HuH-7.5 (cell line): ENCODE results near the gene PHC3.
"Not testable (repeated sequence)": the region's sequence is repeated elsewhere in the genome, so short reads cannot be mapped to it uniquely, and the experiment has no call there.

ENCODE experiments used
- DNase-seq: peaks from one replicate; pipeline ENCODE4 v3.0.0; 2011; ENCODE audit warnings: low spot score

The PHC3 gene, protein sequence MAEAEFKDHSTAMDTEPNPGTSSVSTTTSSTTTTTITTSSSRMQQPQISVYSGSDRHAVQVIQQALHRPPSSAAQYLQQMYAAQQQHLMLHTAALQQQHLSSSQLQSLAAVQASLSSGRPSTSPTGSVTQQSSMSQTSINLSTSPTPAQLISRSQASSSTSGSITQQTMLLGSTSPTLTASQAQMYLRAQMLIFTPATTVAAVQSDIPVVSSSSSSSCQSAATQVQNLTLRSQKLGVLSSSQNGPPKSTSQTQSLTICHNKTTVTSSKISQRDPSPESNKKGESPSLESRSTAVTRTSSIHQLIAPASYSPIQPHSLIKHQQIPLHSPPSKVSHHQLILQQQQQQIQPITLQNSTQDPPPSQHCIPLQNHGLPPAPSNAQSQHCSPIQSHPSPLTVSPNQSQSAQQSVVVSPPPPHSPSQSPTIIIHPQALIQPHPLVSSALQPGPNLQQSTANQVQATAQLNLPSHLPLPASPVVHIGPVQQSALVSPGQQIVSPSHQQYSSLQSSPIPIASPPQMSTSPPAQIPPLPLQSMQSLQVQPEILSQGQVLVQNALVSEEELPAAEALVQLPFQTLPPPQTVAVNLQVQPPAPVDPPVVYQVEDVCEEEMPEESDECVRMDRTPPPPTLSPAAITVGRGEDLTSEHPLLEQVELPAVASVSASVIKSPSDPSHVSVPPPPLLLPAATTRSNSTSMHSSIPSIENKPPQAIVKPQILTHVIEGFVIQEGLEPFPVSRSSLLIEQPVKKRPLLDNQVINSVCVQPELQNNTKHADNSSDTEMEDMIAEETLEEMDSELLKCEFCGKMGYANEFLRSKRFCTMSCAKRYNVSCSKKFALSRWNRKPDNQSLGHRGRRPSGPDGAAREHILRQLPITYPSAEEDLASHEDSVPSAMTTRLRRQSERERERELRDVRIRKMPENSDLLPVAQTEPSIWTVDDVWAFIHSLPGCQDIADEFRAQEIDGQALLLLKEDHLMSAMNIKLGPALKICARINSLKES

DNA sequence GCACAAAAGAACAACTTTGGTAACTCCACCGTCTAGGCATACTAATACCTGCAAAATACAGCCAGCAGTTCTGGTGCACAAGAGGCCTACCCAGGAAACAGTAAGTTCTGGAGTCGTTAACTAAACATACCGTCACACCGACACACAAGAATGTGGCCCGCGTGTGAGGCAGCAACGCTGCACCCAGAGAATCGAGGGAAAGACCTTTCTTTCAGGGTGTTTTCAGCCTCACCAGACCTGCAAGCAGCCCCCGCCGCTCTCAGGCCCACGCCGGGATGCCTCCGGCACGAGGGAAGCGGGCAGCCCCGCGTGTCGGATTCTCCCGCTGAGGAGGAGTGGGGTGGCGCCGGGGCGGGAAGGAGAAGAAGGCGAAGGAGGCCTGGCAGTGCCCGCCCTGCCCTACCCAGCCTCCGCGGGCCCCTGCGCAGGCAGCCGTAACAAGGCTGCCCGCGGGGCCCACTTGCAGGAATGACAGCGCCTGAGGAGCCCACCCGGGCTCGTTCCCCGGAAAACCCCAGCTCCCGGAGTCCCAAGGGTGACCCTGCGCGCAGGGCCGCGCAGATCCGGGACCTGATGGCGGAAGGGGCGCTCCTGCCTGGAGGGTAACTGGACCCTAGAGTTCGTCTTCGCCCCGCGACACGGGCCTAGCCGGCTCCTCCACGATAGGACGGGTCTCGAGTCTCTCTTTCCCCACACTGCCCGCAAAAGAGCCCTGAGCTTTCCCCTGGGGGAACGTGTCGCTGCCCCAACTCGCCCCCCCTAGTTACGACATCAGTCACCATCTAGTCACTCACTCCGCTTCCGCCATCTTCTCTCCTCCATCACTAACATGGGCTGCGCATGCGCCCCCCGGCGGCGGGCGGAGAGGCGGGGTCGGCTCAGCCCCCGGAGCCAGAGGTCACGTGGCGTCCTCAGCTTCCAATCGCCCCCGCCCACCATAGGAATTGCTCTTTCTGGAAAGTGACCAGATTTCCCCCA, at the start of gene PHC3:
TSS of gene PHC3 (minus strand) at position 826 of the 978 bp plus-strand sequence. CDS start at position 808, 18 bp downstream.
- peak; percentile 94 for DNase-seq

DNA sequence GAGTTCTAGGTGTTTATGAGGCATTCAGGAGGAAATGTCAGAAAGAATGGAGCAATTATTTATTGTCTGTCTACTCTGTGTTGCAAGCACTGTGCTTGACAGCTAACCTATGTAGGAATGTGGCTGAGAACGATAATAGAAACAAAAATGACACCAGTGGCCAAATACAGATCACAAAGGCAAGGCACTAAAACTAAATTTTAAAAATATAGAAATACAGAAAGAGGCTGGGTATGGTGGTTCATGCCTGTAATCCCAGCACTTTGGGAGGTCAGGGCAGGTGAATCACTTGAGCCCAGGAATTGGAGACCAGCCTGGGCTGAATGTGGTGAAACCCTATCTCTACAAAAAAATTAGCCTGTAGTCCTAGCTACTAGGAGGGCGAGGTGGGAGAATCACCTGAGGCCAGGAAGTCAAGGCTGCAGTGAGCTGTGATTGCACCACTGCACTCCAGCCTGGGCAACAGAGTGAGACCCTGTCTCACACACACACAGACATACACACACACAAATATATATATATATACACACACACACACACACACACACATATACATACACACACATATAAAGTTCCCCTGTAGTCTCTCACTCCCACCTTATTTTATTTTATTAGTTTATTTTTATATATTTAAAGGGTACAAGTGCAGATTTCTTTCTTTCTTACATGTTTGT, 46.7 kb upstream of the PHC3 start:
- no peak for DNase-seq

DNA sequence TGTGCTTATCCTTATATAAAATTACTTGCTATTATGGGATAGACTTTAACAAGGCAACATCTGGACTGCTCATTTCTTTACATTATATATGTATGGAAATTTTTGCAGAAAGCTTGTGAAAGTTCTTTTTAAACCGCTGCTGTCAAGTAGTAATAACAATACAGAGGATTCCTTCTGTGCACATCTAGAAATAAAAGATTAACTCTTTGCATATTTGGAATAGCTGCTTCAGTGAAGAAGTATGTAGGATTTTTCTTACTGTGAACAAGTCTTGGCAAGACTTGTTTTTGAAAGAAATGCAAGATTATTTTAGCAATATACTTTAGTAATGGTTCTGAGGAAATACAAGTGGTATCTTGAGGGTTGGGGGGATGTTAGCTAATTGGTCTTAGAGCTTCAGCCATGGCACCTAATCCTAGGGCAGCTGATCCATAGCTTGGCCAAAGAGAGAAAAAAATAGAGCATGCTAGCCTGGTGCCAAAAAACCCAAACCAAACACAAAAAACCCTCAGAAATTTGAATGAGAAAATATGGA, 45.0 kb upstream of the PHC3 start:
- no peak for DNase-seq

DNA sequence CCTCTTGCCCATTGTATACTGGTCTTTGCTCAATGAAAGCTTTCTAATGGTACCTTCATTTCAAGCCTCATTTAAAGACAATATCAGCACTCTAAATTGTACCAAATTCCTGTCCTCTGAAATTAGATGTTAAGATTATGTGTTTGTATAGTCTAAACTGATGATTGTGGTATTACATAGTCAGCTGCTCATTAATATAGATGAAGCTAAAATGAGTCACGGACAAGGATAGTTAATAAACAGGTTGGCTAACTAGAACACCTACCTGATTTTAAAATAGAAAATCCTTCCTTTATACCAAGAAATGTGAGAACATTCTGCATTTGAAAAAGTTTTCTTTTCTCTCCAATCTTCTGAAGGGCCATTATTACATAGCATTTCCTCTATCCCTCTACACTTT, 43.6 kb upstream of the PHC3 start:
- no peak for DNase-seq

DNA sequence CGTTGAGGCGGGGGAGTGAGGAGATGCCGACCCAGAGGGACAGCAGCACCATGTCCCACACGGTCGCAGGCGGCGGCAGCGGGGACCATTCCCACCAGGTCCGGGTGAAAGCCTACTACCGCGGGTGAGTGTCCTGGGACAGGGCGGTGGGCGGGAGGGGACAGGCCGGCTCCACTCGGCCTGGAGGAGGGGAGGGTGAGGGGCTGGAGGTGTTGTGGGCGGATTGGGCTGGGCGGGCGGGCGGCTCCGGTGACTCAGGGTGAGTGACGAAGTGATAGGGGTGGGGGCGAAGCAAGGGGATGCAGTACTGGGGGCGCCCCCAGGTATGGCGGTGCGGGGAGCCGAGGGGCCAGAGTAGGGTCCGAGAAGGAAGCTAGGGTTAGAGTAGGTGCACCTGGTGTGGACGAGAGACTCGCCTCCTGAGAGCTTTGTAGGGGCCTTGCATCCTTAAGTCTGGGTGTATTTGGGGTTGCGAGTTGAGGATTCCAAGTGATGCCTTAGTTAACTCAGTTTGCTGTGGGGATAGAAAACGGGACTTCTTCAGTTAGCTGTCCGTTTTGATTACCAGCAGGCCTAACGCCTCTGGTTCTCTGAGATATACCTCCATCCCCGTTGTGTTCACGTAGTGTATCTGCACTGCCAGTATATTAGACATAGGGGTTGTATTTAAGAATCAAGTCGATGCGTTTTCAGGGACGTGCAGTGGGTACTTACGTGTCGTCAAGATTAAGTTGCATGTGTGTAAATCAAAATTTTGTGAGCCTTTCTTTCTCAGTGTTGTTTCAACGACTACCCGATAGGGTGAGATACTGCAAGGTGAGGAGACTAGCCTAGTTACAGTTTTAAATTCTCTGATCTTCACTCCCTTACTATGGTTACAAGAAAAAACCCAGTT, 41.4 kb upstream of the PHC3 start:
- DNase-seq: peak; percentile 25

DNA sequence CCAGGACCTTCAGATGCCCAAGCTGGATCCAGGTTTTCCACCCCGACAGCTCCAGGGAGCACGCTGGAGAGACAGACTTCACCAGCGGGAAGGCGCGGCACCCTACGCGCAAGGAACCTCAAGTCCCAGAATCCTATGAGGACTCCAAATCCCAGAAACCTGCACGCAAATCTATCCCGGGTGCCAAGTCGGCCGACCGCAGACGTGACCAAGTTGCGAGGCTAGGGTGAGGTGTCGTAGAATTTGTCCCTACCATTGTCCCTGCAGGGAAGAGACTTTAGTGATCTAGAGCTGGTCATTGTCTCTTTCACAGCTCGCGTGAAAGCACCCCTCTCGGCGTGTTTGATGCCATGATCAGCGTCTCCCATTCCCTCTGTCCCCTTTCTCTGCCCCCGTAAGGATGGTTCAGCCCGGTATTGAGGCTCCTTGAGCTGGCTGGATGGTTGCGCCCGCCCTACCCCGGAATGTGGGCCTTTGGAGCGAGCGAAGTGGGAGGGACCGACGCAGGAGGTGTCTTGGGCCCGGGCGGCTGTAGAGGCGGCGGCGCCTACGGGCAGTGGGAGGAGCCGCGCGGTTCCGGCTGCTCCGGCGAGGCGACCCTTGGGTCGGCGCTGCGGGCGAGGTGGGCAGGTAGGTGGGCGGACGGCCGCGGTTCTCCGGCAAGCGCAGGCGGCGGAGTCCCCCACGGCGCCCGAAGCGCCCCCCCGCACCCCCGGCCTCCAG, 40.6 kb upstream of the PHC3 start, which contains the start of gene PRKCI:
TSS of gene PRKCI (plus strand) at position 501 of the 723 bp plus-strand sequence. CDS start 246 bp downstream, outside the sequence.
- peak; percentile 91 for DNase-seq

DNA sequence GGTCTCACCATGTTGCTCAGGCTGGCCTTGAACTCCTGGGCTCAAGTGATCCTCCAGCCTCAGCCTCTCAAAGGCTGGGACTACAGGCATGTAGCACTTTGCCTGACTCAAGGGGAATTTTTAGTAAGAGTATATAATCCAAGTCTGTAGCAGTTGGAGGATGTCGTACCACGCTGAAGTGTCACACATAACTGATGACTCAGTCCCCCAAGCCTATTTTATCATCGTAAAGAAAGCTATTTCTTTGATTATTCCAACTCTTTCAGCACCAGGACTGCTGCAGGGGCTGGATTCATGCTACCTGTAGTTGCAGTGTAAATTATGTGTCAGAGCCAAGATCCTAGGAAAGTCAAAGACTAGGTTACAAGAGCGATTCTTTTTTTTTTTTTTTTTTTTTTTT, 39.3 kb upstream of the PHC3 start:
- no peak for DNase-seq

DNA sequence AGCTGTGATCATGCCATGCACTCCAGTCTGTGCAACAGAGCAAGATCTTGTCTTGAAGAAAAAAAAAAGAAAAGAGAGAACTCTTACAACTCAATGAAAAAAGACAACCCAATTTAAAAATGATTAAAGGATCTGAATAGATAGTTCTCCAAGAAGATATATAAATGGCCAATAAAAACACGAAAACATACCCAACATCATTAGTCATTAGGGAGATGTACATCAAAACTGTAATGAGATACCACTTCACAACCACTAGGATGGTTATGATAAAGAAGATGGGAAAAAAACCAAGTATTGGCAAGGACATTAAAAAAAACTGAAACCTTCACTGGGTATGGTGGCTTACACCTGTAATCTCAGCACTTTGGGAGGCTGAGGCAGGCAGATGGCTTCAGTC, 38.3 kb upstream of the PHC3 start:
- DNase-seq: no peak

DNA sequence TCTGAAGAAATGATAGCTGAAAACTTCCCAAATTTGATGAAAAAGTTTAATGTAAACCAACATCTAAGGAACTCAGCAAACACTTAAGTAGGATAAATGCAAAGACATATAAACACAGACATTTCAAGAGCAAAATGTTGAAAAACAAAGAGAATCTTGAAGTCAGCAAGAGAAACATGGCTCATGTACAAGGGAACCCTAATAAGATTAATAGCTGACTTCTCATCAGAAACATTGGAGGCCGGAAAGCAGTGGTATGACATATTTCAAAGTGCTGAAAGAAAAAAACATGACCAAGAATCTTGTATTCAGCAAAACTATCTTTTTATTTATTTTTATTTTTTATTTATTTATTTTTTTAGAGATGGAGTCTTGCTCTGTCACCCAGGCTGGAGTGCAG, 30.1 kb upstream of the PHC3 start:
- DNase-seq: no peak

DNA sequence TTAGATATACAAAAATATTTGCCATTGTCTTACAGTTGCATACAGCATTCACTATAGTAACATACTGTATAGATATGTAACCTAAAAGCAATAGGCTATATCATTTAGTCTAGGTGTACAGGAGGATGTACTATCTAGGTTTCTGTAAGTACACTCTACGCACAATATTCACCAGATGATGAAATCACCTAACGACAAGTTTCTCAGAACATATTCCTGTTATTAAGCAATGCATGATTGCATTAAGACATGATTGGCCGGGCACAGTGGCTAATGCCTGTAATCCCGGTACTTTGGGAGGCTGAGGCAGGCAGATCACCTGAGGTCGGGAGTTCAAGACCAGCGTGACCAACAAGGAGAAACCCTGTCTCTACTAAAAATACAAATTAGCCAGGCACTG, 26.2 kb upstream of the PHC3 start:
- DNase-seq: no peak

DNA sequence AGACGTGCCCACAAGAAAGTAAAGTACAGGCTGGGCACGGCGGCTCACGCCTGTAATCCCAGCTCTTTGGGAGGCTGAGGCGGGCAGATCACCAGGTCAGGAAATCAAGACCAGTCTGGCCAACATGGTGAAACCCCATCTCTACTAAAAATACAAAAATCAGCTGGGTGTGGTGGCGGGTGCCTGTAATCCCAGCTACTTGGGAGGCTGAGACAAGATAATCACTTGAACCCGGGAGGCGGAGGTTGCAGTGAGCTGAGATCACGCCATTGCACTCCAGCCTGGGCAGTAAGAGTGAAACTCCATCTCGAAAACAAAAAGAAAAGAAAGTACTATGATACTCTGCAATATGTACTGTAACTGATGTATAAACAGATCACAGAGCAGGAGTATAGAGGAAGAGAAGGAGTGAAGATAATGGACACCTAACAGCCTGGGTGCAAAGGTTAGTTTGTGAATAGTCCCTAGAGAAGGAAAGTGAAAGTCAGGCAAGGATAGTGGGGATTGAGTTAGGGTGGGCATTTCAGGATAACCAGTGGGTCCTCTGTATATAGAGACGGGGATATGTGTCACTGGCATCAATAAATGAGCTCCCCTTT, 24.7 kb upstream of the PHC3 start:
- DNase-seq: peak; percentile 17

DNA sequence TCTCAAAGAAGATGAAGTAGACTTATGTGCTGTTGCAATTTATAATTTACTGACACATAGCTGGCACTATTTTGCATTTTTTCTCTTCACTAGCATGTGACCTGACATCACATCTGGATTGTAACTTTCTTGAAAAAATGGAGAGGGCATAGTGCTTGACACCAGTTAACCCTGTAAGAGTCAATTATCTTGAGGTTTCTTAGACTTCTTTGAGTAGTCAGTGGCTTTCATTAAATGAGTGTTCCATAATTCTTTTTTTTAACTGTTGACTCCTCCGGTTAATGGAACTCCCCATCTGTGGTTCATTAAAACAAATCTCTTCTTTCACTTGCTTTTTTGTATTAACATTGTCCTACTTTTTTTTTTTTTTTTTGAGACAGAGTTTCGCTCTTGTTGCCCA, 23.8 kb upstream of the PHC3 start:
- DNase-seq: no peak

DNA sequence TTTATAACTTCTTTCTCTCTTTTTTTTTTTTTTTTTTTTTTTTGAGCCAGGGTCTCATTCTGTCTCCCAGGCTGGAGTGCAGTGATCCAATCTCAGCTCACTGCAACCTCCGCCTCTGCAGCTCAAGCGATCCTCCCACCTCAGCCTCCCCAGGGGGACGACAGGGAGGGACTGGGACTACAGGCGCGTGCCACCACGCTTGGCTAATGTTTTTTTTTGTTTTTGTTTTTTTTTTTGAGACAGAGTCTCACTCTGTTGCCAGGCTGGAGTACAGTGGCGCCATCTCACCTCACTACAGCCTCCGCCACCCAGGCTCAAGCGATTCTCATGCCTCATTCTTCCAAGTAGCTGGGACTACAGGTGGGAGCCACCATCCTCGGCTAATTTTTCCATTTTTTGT, 23.0 kb upstream of the PHC3 start:
- DNase-seq: no peak

DNA sequence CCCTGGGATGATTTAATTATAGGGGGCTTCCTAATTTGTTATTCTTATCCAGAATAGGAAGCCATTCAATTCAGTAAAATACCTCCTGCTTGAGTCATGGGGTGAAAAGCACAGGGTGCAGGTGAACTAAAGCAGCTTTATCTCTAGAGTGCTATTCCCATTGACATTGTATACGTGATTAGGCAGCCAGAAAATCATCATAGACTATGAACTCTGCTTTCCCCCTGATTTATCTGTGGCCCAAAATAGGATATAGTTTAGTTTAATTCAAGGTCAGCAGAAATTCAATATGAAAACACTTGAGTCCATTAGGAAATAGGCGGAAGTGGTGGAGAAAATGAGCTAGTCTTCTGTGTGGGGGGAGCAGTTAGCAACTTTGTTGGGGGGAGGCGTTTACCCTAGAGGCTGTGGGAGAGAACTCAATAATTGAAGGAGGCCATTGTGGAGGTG, 22.5 kb upstream of the PHC3 start:
- DNase-seq: no peak

DNA sequence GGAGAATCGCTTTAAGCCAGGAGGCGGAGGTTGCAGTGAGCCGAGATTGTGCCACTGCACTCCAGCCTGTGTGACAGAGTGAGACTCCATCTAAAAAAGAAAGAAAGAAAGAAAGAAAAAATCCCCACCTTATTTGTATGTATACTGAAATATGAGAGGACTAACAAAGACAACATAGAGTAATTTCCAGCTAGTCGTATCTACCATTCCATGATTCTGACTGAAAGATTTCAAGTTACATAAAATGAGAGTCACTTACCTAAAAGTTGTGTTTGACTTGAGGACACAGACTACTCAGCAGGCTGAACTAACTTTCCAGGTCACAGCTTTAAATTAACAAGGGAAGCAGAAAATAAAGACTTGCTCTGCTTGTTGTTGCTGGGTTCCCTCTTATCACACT, 21.9 kb upstream of the PHC3 start:
- DNase-seq: no peak

DNA sequence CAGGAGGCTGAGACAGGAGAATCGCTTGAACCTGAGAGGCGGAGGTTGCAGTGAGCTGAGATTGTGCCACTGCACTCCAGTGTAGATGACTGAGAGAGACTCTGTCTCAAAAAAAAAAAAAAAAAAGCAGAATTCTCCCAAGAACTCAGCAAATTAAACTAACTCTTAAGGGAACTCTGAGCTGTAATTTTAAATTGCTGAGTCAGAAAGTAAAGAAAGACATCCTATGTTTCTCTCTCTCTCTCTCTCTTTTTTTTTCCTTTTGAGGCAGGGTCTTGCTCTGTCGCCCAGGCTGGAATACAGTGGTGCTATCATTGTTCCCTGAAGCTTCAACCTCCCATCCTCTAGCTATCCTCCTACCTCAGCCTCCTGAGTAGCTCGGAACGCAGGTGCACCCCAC, 20.0 kb upstream of the PHC3 start:
- DNase-seq: no peak

DNA sequence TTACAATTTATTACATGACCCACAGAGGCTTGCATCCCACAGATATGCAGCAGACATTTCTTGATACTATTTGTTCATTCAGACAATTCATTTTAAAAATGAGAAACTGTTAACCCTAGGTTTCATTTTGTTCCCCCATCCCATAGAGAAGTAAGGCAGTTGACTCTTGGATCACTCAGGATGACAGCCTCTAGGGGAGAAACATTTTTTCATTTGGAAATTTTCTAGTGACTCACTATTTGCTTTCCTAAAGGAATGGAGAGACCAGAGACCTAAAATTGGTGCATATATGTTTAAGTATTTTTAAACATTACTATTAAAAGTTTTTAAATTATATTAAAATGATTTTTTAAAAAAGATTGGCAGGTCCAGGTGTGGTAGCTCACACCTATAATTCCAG, 19.5 kb upstream of the PHC3 start:
- DNase-seq: no peak

DNA sequence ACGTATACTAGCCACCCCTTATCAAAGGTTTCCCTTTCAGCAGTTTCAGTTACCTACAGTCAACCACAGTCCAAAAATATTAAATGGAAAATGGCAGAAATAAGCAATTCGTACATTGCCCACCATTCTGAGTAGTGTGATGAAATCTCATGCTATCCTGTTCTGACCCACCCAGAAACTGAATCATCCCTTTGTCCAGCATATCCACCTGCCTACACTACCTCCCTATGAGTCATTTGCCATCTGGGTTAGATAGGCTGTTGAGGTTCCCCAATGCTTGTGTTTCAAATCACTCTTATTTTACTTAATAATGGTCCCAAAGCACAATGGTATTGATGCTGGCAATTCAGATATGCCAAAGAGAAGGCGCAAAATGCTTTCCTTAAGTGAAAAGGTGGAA, 15.3 kb upstream of the PHC3 start:
- no peak for DNase-seq

DNA sequence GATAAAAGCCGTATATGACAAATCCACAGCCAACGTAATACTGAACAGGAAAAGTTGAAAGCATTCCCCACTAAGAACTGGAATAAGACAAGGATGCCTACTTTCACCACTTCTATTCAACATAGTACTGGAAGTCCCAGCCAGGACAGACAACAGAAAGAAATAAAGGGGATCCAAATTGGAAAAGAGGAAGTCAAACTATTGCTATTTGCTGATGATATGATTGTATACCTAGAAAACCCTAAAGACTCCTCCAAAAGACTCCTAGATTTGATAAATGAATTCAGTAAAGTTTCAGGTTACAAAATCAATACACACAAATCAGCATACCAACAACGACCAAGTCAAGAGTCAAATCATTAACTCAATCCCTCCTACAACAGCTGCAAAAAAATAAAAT, 14.2 kb upstream of the PHC3 start:
- DNase-seq: not testable (repeated sequence)
